Stomach (tissue), 4 donors: ENCODE measurements around the gene SLITRK3.

Source experiments
- EP300 ChIP-seq: sonication (generic); formaldehyde crosslinking; IDR thresholded peaks from one replicate; pipeline ENCODE4 v1.6.1; 2017; ENCODE audit warnings: antibody characterized with exemption
- POLR2A ChIP-seq, 4 donors: fragments of 450-650 bp; IDR thresholded peaks; one replicate each; pipeline ENCODE4 v1.6.1; 2016; ENCODE audit warnings: antibody characterized with exemption in 4 of 4, control low read depth in 2 of 4, mild to moderate bottlenecking in 1 of 4, moderate library complexity in 1 of 4
- TF ChIP-seq, protein P1 (sequence below), 7 experiments: fragments of 450-650 bp in 4 of 7; fragments of 200-600 bp in 3 of 7; sonication (generic) in 3 of 7; IDR thresholded peaks; one replicate each; pipeline ENCODE4 v1.5.1; 2016 to 2019; ENCODE audit warnings: antibody characterized with exemption in 7 of 7, control low read depth in 2 of 7, mild to moderate bottlenecking in 1 of 7

DNA sequence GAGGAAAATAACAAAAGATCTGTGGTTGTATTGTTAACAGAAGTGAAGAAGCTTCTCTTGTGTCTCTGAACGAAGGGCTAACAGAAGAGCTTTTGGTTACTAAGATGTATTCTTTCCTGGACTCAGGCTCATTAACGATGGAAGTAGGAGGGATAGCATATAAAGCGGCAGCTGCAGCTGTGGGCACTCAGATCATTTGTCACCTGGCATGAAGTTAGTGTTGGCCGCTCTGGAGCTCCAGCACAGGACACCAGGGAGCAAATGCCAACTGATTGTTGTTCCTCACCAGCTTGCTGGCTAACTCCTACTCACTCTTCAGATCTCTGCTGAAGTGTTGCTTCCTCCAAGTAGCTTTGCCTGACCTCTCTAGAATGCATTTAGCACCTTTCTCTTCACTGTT is 15.5 kb upstream of the SLITRK3 start:
- TF ChIP-seq, protein P1, sequence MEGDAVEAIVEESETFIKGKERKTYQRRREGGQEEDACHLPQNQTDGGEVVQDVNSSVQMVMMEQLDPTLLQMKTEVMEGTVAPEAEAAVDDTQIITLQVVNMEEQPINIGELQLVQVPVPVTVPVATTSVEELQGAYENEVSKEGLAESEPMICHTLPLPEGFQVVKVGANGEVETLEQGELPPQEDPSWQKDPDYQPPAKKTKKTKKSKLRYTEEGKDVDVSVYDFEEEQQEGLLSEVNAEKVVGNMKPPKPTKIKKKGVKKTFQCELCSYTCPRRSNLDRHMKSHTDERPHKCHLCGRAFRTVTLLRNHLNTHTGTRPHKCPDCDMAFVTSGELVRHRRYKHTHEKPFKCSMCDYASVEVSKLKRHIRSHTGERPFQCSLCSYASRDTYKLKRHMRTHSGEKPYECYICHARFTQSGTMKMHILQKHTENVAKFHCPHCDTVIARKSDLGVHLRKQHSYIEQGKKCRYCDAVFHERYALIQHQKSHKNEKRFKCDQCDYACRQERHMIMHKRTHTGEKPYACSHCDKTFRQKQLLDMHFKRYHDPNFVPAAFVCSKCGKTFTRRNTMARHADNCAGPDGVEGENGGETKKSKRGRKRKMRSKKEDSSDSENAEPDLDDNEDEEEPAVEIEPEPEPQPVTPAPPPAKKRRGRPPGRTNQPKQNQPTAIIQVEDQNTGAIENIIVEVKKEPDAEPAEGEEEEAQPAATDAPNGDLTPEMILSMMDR (IDR thresholded peaks at IDR 0.05): no peak
- no peak for TF ChIP-seq EP300
- no peak for TF ChIP-seq POLR2A (IDR thresholded peaks at IDR 0.05)
